HUES6 (cell line): ENCODE data around the gene EEIG2.

ENCODE experiments used
- H3K27ac ChIP-seq: 2 replicates; pipeline ENCODE4 v1.7.0; 2013; ENCODE audit warnings: low read depth, mild to moderate bottlenecking, low read length, inconsistent platforms
- H3K27me3 ChIP-seq: 2 replicates; pipeline ENCODE4 v1.6.1; 2013; ENCODE audit warnings: low read length; ENCODE audit not compliant: control insufficient read depth, insufficient read depth
- H3K36me3 ChIP-seq: 2 replicates; pipeline ENCODE4 v1.6.1; 2013; ENCODE audit warnings: low read length; ENCODE audit not compliant: control insufficient read depth, insufficient read depth
- H3K4me1 ChIP-seq: 2 replicates; pipeline ENCODE4 v1.6.1; 2013; ENCODE audit warnings: low read length; ENCODE audit not compliant: control insufficient read depth, insufficient read depth
- H3K4me3 ChIP-seq: 2 replicates; pipeline ENCODE4 v1.5.1; 2013; ENCODE audit warnings: low read depth, low read length
- H3K9ac ChIP-seq: one replicate; pipeline ENCODE4 v1.6.1; 2013; ENCODE audit warnings: mild to moderate bottlenecking, low read length
- H3K9me3 ChIP-seq: 2 replicates; pipeline ENCODE4 v1.6.1; 2013; ENCODE audit warnings: low read depth, low read length; ENCODE audit not compliant: control insufficient read depth, insufficient read depth

EEIG2 gene

DNA sequence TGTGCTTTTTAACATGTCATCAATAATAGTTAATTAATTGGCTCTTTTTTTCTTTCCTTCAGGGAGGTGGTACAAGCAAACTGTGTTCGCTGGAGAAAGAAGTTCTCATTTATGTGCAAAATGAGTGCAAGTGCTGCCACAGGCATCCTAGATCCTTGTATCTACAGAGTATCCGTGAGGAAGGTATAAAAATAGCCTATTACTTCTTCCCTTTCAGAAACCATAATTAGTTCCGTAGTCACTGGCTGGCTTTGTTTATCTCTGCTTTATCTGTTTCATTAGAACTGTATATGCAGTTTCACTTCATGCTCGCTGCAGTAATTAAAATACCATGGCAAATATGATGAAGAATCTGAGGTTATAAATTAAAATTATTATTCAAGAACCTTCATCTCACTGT is 40.6 kb downstream of the EEIG2 start:
- no peak overlapping the region for H3K4me3 ChIP-seq
- H3K9me3 ChIP-seq, result no peaks in the 10 kb centered on the region
- H3K9ac ChIP-seq, result no peak overlapping the region
- no peaks in the 10 kb centered on the region for H3K27me3 ChIP-seq
- H3K4me1 ChIP-seq, result peaks cover 3% of the 10 kb centered on the region; the same call in 1 of the 2 replicates
- H3K27ac ChIP-seq, result no peak overlapping the region
- peaks cover 12% of the 10 kb centered on the region; the same call in 1 of the 2 replicates for H3K36me3 ChIP-seq

DNA sequence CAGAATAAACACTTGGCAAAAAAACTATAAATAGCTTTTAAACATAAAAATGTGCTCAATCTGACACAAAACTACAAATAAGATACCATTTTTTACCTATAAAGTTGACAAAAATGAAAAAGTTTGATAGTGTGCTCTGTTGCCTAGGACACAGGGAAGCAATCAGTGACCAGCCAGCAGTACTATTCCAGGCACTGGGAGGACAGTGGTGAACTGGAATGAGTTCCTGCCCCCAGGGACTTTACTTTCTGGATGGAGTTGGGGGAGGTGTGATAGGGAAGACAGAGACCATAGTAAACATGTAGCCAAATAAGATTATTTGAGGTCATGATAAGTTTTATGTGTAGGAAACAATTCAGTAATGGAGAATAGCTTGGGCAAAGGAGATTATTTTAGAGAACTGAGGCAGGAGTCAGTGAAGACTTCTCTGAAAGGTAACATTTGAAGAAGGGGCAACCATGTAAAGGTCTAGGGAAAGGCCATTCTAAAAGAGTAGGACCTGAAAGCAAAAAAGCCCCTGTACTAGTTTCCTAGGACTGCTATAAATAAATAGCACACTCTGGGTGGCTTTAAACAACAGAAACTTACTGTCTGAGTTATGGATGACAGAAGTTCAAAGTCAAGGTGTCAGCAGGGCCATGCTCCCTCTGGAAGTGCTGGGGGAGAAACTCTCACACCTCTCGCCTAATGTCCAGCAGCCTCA is 42.0 kb downstream of the EEIG2 start:
- H3K36me3 ChIP-seq, result peaks cover 12% of the 10 kb centered on the region; the same call in 1 of the 2 replicates

DNA sequence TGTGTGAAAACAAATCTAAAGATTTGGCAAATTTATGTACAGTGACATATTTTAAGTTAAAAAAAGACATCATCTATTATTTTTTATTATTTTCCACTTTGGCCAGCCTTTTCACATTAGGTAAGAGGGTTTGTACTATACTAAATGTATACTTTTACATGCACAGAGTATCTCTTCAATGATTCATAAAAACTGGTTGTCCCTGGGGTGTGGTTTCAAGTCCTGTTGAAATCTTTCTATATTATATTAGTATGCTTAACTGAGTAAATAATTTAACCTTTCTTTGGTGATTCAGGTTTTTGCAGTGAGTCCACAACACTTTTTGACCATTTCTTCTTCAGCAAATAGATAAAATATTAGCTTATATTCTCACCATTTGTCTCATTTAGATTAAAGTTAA is 45.7 kb downstream of the EEIG2 start:
- no peaks in the 10 kb centered on the region for H3K4me1 ChIP-seq
- no peaks in the 10 kb centered on the region for H3K9me3 ChIP-seq
- H3K9ac ChIP-seq, result no peak overlapping the region
- H3K36me3 ChIP-seq, result peaks cover 17% of the 10 kb centered on the region; the same call in 1 of the 2 replicates
- no peak overlapping the region for H3K4me3 ChIP-seq
- no peak overlapping the region for H3K27ac ChIP-seq
- H3K27me3 ChIP-seq, result no peaks in the 10 kb centered on the region

More for the DNA sequence above, 42.0 kb downstream of the EEIG2 start:
- Histone ChIP-seq H3K27me3 (no peaks in the 10 kb centered on the region), H3K27ac (no peak overlapping the region), H3K9ac (no peak overlapping the region), H3K4me3 (no peak overlapping the region), H3K9me3 (no peaks in the 10 kb centered on the region), H3K4me1 (no peaks in the 10 kb centered on the region)

DNA sequence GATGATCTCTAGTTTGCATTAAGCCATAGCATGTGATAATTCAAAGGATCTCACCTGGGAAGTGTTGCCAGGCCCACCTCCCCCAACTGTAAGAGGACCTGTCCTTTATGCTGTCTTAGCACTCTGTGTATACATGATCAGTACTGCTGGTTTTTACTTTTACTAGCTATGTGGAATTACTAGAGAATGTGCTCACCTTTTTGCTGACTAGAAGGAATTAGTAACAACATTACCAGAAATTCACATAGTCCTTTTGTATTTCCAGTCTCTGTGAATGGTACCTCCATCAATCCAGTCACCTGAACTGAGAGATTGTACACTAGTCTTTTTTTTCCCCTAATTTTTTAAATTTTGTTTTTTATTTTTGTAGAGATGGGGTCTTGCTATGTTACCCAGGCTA is 46.6 kb downstream of the EEIG2 start:
- Histone ChIP-seq H3K27me3 (no peaks in the 10 kb centered on the region), H3K9me3 (no peaks in the 10 kb centered on the region), H3K4me1 (no peaks in the 10 kb centered on the region), H3K36me3 (peaks cover 17% of the 10 kb centered on the region; the same call in 1 of the 2 replicates), H3K4me3 (no peak overlapping the region), H3K27ac (no peak overlapping the region), H3K9ac (no peak overlapping the region)

DNA sequence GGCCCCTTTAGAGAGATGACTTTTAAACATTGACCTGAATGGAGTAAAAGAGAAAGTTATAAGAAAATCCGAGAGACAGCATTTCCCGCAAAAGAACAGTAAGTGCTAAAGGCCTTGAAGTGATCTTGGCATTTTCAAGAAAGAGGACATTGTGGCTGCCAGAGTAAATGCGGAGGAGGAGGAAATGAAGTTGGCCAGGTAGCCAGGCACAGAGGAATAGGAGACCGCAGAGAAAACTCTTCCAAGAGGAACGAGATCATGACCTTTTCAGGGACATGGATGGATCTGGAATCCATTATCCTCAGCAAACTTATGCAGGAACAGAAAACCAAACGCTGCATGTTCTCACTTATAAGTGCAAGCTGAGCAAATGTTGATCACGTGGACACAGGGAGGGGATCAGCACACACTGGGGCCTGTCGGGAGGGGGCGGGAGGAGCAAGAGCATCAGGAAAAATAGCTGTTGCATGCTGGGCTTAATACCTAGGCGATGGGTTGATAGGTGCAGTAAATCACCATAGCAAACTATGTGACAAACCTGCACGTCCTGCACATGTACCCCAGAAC is 49.7 kb downstream of the EEIG2 start:
- Histone ChIP-seq H3K4me3 (no peak overlapping the region), H3K9me3 (no peaks in the 10 kb centered on the region), H3K27ac (no peak overlapping the region), H3K27me3 (no peaks in the 10 kb centered on the region), H3K36me3 (peaks cover 21% of the 10 kb centered on the region), H3K4me1 (no peaks in the 10 kb centered on the region), H3K9ac (no peak overlapping the region)
